GDM1 (cell line): Measurements from ENCODE around the gene FMNL1.
A peak's percentile ranks its signal among the peaks of the same experiment; 100 is the strongest.

Experiments used
- DNase-seq: peaks from one replicate; lab custom pipeline; 2025; lab: John Stamatoyannopoulos, UW

Gene FMNL1

GRCh38 chr17:45256114-45256966, 34.7 kb downstream of the FMNL1 start:
- DNase-seq, result no peak

GRCh38 chr17:45257115-45257514, 35.4 kb downstream of the FMNL1 start:
- DNase-seq, result no peak

- no peak for DNase-seq
These were observed 37.3 kb downstream of the FMNL1 start for GRCh38 chr17:45258981-45259380.

GRCh38 chr17:45260204-45260783, 38.6 kb downstream of the FMNL1 start:
- DNase-seq, result no peak

GRCh38 chr17:45261577-45262515, 40.2 kb downstream of the FMNL1 start, which contains the start of gene SPATA32:
Gene SPATA32, minus strand, starts transcription at chr17:45262094. Its CDS starts 78 bp downstream, at chr17:45262016.
- no peak for DNase-seq

- DNase-seq, result no peak
These were observed 41.1 kb downstream of the FMNL1 start for GRCh38 chr17:45262516-45263476.

- no peak for DNase-seq
These were observed 41.8 kb downstream of the FMNL1 start for GRCh38 chr17:45263477-45263860.

- DNase-seq, result no peak
These were observed 42.7 kb downstream of the FMNL1 start for GRCh38 chr17:45264430-45264829.

GRCh38 chr17:45264988-45265387, 43.3 kb downstream of the FMNL1 start:
- no peak for DNase-seq

- DNase-seq, result no peak
These were observed 44.1 kb downstream of the FMNL1 start for GRCh38 chr17:45265821-45266220.

GRCh38 chr17:45266372-45266926, 44.8 kb downstream of the FMNL1 start:
- DNase-seq, result no peak

- DNase-seq, result no peak
These were observed 45.9 kb downstream of the FMNL1 start for GRCh38 chr17:45267436-45268055.

GRCh38 chr17:45269912-45270311, 48.2 kb downstream of the FMNL1 start:
- no peak for DNase-seq

GRCh38 chr17:45270828-45271418, 49.2 kb downstream of the FMNL1 start:
- peak; percentile 16 for DNase-seq

GRCh38 chr17:45271603-45272002, 49.9 kb downstream of the FMNL1 start:
- no peak for DNase-seq

- DNase-seq, result no peak
These were observed 51.9 kb downstream of the FMNL1 start for GRCh38 chr17:45273551-45273957.

- DNase-seq, result no peak
These were observed 52.3 kb downstream of the FMNL1 start for GRCh38 chr17:45274033-45274432.

GRCh38 chr17:45276031-45276430, 54.3 kb downstream of the FMNL1 start:
- no peak for DNase-seq

GRCh38 chr17:45277216-45277849, 55.6 kb downstream of the FMNL1 start:
- DNase-seq, result peak; percentile 77

GRCh38 chr17:45277992-45278391, 56.3 kb downstream of the FMNL1 start:
- no peak for DNase-seq
